PC-3 (cell line): ENCODE results near the gene CPT1A. TPM values are rescaled to one million over a fixed set of nuclear protein-coding genes. Genes with fewer than 3 reads are reported as not detected.

Experiments used
- ATAC-seq: fragments of 200-7000 bp; cut with Tn5 transposase; 2 replicates; pipeline ENCODE4 v1.9.1; 2020; ENCODE audit warnings: mild to moderate bottlenecking, moderate library complexity
- BruUV-seq: library from RNA; stranded (reverse); fragments of 400-500 nt; replicated peaks from 2 replicates; lab custom pipeline; 2021; lab: Mats Ljungman, UMichigan
- CTCF ChIA-PET: fragments of 300-600 bp; sonication (Branson Sonifier 250); formaldehyde crosslinking; loops from one replicate; lab custom pipeline; 2022; ENCODE audit warnings: antibody characterized with exemption; lab: Charles Lee
- POLR2A ChIA-PET: fragments of 300-600 bp; sonication (Branson Sonifier 250); formaldehyde crosslinking; loops from one replicate; lab custom pipeline; 2022; ENCODE audit warnings: antibody characterized with exemption; ENCODE audit not compliant: unreplicated experiment; lab: Charles Lee
- DNase-seq: peaks from one replicate; pipeline ENCODE4 v3.0.0-alpha.2; 2015
- H2AFZ ChIP-seq: fragments of 300-600 bp; sonication (generic); 2 replicates; pipeline ENCODE4 v1.6.0; 2016; ENCODE audit warnings: antibody characterized with exemption, low read length
- H3F3A ChIP-seq: fragments of 300-600 bp; sonication (generic); one replicate; pipeline ENCODE4 v1.6.0; 2017; ENCODE audit warnings: antibody characterized with exemption, low read length, control low read depth, mild to moderate bottlenecking; ENCODE audit not compliant: unreplicated experiment
- H3K27ac ChIP-seq: fragments of 300-600 bp; sonication (generic); 2 replicates; pipeline ENCODE4 v1.5.1; 2016; ENCODE audit warnings: mild to moderate bottlenecking, low read length
- H3K27me3 ChIP-seq: fragments of 300-600 bp; sonication (generic); 2 replicates; pipeline ENCODE4 v1.6.1; 2016; ENCODE audit warnings: low read length, mixed read lengths
- H3K36me3 ChIP-seq: fragments of 300-600 bp; sonication (generic); 2 replicates; pipeline ENCODE4 v1.6.1; 2016; ENCODE audit warnings: low read depth, mixed run types, low read length, mixed read lengths
- H3K4me1 ChIP-seq: fragments of 300-600 bp; sonication (generic); 2 replicates; pipeline ENCODE4 v1.5.1; 2016; ENCODE audit warnings: low read length; ENCODE audit not compliant: insufficient read depth
- H3K4me2 ChIP-seq: fragments of 300-600 bp; sonication (generic); 2 replicates; pipeline ENCODE4 v1.6.0; 2016; ENCODE audit warnings: low read length
- H3K4me3 ChIP-seq: fragments of 300-600 bp; sonication (generic); 2 replicates; pipeline ENCODE4 v1.5.1; 2016; ENCODE audit warnings: mild to moderate bottlenecking, low read length, mixed read lengths
- H3K79me2 ChIP-seq: fragments of 300-600 bp; sonication (generic); 2 replicates; pipeline ENCODE4 v1.6.1; 2017; ENCODE audit warnings: low read length, mixed read lengths
- H3K9ac ChIP-seq: fragments of 300-600 bp; sonication (generic); 2 replicates; pipeline ENCODE4 v1.6.0; 2016; ENCODE audit warnings: mild to moderate bottlenecking, low read length
- H3K9me2 ChIP-seq: fragments of 300-600 bp; sonication (generic); replicated peaks from 2 replicates; pipeline ENCODE4 v1.6.1; 2016; ENCODE audit warnings: mixed run types, low read length, mixed read lengths
- H3K9me3 ChIP-seq: fragments of 300-600 bp; sonication (generic); 2 replicates; pipeline ENCODE4 v1.6.1; 2016; ENCODE audit warnings: low read length, mixed read lengths
- H4K20me1 ChIP-seq: fragments of 300-600 bp; sonication (generic); 2 replicates; pipeline ENCODE4 v1.6.1; 2016; ENCODE audit warnings: low read length, mixed read lengths
- EZH2 ChIP-seq: fragments of 300-600 bp; sonication (generic); IDR thresholded peaks from one replicate; pipeline ENCODE4 v1.6.1; 2017; ENCODE audit warnings: antibody characterized with exemption, mild to moderate bottlenecking, low read length; ENCODE audit not compliant: unreplicated experiment
- EZH2phosphoT487 ChIP-seq: fragments of 300-600 bp; sonication (generic); IDR thresholded peaks from 2 replicates; pipeline ENCODE4 v1.6.1; 2018; ENCODE audit warnings: mild to moderate bottlenecking, antibody characterized with exemption, low read length, borderline replicate concordance
- intact Hi-C: fragments of 100-400 bp; cut with micrococcal nuclease; formaldehyde crosslinking; loops from 2 replicates; pipeline ENCODE4 v1.9.0; 2023
- total RNA-seq: library from RNA; depleted of rRNA; stranded (reverse); fragments of >200 nt; gene quantifications from 2 replicates; pipeline ENCODE4 v1.2.3, GENCODE V29; 2014
- TF ChIP-seq, protein P1 (sequence below): fragments of 300-600 bp; sonication (generic); conservative IDR thresholded peaks from 2 replicates; pipeline ENCODE4 v1.5.1; 2017; ENCODE audit warnings: antibody characterized with exemption, low read depth, mild to moderate bottlenecking, low read length

CPT1A gene
- total RNA-seq, 1 experiment from 2014 or later, result 38.1 TPM

GRCh38 chr11:68711114-68711513 lies 130.6 kb downstream of the CPT1A start:
- TF ChIP-seq EZH2phosphoT487, result no peak
- TF ChIP-seq, protein P1, sequence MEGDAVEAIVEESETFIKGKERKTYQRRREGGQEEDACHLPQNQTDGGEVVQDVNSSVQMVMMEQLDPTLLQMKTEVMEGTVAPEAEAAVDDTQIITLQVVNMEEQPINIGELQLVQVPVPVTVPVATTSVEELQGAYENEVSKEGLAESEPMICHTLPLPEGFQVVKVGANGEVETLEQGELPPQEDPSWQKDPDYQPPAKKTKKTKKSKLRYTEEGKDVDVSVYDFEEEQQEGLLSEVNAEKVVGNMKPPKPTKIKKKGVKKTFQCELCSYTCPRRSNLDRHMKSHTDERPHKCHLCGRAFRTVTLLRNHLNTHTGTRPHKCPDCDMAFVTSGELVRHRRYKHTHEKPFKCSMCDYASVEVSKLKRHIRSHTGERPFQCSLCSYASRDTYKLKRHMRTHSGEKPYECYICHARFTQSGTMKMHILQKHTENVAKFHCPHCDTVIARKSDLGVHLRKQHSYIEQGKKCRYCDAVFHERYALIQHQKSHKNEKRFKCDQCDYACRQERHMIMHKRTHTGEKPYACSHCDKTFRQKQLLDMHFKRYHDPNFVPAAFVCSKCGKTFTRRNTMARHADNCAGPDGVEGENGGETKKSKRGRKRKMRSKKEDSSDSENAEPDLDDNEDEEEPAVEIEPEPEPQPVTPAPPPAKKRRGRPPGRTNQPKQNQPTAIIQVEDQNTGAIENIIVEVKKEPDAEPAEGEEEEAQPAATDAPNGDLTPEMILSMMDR, result no peak
- no peak for TF ChIP-seq EZH2
- H3K9me3 ChIP-seq, result no peaks in the 10 kb centered on the region

DNA sequence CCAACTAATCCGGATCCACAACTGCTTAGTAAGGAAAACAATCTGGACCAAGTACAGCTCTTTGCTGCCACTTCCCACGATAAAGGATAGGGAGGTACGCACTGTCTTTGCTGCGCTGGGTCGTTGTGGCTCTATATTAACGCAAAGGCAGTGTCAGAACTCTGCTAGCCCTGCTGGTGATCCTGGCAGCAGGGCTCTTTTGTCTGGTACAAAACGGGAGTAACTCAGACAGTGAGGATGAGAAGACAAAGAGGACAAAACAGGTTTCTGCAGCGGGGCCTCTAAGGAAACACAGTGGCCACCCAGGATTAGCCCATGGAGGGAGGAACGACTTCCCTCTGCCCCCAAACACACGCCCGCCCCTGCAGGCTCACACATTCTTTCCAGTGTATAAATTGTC lies 131.3 kb downstream of the CPT1A start:
- ChIA-PET POLR2A (no interaction called here), CTCF (no interaction called here)
- Histone ChIP-seq H2AFZ (no peak overlapping the region), H3K4me1 (no peaks in the 10 kb centered on the region), H3K9me2 (no peaks in the 10 kb centered on the region), H3K36me3 (no peaks in the 10 kb centered on the region), H3K9ac (no peak overlapping the region), H3K79me2 (no peaks in the 10 kb centered on the region), H3K27me3 (no peaks in the 10 kb centered on the region), H3K27ac (no peak overlapping the region), H3K4me2 (no peak overlapping the region), H4K20me1 (no peaks in the 10 kb centered on the region), H3K9me3 (no peaks in the 10 kb centered on the region), H3K4me3 (no peak overlapping the region), H3F3A (no peaks in the 10 kb centered on the region)
- ATAC-seq, result no peak
- TF ChIP-seq, protein P1, result no peak
- intact Hi-C loops, result no loop called here
- no peak for DNase-seq
- no TSS peak for BruUV-seq

More at GRCh38 chr11:68711114-68711513, 130.6 kb downstream of the CPT1A start:
- CTCF ChIA-PET, result no interaction called here
- Histone ChIP-seq H3K4me3 (no peak overlapping the region), H3K27ac (no peak overlapping the region), H3K36me3 (no peaks in the 10 kb centered on the region), H3K9ac (no peak overlapping the region), H3K4me1 (no peaks in the 10 kb centered on the region), H4K20me1 (no peaks in the 10 kb centered on the region), H3K27me3 (no peaks in the 10 kb centered on the region), H3K4me2 (no peak overlapping the region), H2AFZ (no peak overlapping the region), H3K9me2 (no peaks in the 10 kb centered on the region), H3F3A (no peaks in the 10 kb centered on the region), H3K79me2 (no peaks in the 10 kb centered on the region)
- no peak for DNase-seq
- no peak for ATAC-seq
- BruUV-seq, result no TSS peak
- POLR2A ChIA-PET, result no interaction called here
- intact Hi-C loops, result no loop called here

- Histone ChIP-seq H3K36me3 (no peaks in the 10 kb centered on the region), H3K79me2 (no peaks in the 10 kb centered on the region), H3K9ac (no peak overlapping the region), H3K27ac (no peak overlapping the region), H3K4me2 (no peak overlapping the region), H3K9me3 (no peaks in the 10 kb centered on the region), H3K4me3 (no peak overlapping the region), H2AFZ (no peak overlapping the region), H4K20me1 (no peaks in the 10 kb centered on the region), H3K27me3 (no peaks in the 10 kb centered on the region), H3F3A (no peaks in the 10 kb centered on the region), H3K9me2 (no peaks in the 10 kb centered on the region), H3K4me1 (no peaks in the 10 kb centered on the region)
- ATAC-seq, result no peak
- TF ChIP-seq, protein P1, result no peak
- TF ChIP-seq EZH2phosphoT487 (no peak), EZH2 (no peak)
- CTCF ChIA-PET, result no interaction called here
- BruUV-seq, result no TSS peak
- POLR2A ChIA-PET, result no interaction called here
- intact Hi-C loops, result no loop called here
- DNase-seq, result no peak
Measured at GRCh38 chr11:68709062-68709461, 132.7 kb downstream of the CPT1A start.
